Hepatocyte (in vitro differentiated cells): Measurements from ENCODE around the gene AK5.
"Not testable (repeated sequence)": the region's sequence is repeated elsewhere in the genome, so short reads cannot be mapped to it uniquely, and the experiment has no call there.

Source experiments
- EZH2 ChIP-seq: fragments of 200-600 bp; sonication (generic); IDR thresholded peaks from 2 replicates; pipeline ENCODE4 v1.6.1; 2016; ENCODE audit warnings: antibody characterized with exemption, mild to moderate bottlenecking, borderline replicate concordance
- TF ChIP-seq, protein P1 (sequence below): fragments of 200-600 bp; sonication (generic); IDR thresholded peaks from 2 replicates; pipeline ENCODE4 v1.5.1; 2016; ENCODE audit warnings: antibody characterized with exemption, mild to moderate bottlenecking; ENCODE audit not compliant: poor library complexity

GRCh38 chr1:77531596-77532280, 249.9 kb downstream of the AK5 start:
- TF ChIP-seq, protein P1, sequence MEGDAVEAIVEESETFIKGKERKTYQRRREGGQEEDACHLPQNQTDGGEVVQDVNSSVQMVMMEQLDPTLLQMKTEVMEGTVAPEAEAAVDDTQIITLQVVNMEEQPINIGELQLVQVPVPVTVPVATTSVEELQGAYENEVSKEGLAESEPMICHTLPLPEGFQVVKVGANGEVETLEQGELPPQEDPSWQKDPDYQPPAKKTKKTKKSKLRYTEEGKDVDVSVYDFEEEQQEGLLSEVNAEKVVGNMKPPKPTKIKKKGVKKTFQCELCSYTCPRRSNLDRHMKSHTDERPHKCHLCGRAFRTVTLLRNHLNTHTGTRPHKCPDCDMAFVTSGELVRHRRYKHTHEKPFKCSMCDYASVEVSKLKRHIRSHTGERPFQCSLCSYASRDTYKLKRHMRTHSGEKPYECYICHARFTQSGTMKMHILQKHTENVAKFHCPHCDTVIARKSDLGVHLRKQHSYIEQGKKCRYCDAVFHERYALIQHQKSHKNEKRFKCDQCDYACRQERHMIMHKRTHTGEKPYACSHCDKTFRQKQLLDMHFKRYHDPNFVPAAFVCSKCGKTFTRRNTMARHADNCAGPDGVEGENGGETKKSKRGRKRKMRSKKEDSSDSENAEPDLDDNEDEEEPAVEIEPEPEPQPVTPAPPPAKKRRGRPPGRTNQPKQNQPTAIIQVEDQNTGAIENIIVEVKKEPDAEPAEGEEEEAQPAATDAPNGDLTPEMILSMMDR, result not testable (repeated sequence)
- TF ChIP-seq EZH2, result not testable (repeated sequence)
